GDM1 (cell line): Measurements from ENCODE around the gene FNDC3B.
"Not testable (repeated sequence)": the region's sequence is repeated elsewhere in the genome, so short reads cannot be mapped to it uniquely, and the experiment has no call there.

Experiments used
- DNase-seq: peaks from one replicate; lab custom pipeline; 2025; lab: John Stamatoyannopoulos, UW

Gene FNDC3B

DNA sequence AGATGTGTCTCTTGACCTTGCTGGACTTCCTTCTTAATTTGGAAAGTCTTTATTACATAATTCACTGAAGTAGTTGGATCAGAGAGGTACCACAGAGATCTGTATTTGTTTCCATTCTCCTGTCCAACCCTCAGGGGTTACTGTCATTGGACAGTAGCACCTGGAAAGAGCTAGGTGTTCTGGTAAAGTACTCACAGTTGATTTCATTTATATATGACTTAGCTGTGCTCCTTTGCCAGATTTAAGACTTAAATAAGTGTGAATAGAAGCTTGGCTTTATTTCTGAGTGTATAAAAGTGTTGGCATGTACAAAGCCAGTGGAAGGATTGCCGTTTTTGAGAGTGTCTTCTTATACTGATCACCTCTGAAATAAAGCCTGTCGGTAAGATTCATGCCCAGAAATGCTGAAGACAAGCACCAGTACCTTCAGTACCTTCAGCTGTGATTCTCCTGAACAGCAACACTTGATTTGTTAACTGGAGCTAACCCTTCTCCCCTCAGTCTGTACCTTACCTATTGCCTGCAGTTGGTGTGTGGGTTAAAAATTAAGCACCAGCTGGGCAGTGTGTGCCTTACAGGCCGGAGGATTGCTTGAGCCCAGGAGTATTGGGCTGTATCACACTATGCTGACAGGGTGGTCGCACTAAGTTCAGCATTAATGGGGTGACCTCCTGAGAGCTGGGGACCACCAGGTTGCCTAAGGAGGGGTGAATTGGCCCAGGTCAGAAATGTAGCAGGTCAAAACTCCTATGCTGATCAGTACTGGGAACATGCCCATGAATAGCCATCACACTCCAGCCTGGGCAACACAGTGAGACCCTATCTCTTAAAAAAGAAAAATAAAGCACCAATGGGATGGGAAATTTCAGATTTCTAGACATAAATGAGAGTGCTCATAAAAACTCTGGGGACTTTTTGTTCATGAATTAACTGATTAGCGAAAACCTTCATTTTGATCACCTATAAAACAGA is 197.7 kb downstream of the FNDC3B start:
- no peak for DNase-seq

DNA sequence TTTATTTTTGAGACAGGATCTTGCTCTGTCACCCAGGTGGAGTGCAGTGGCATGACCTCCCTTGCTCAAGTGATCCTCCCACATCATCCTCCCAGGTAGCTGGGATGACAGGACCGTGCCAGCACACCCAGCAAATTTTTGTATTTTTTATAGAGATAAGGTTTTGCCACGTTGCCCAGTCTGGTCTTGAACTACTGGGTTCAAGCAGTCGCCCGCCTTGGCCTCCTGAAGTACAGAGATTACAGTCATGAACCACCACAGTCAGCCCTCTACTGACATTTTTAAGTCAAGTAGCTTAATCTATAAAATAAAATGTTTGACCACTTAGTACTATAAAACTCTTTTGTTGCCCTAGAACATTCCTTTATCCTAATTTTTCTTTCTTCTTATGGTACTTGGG is 198.8 kb downstream of the FNDC3B start:
- DNase-seq: no peak

DNA sequence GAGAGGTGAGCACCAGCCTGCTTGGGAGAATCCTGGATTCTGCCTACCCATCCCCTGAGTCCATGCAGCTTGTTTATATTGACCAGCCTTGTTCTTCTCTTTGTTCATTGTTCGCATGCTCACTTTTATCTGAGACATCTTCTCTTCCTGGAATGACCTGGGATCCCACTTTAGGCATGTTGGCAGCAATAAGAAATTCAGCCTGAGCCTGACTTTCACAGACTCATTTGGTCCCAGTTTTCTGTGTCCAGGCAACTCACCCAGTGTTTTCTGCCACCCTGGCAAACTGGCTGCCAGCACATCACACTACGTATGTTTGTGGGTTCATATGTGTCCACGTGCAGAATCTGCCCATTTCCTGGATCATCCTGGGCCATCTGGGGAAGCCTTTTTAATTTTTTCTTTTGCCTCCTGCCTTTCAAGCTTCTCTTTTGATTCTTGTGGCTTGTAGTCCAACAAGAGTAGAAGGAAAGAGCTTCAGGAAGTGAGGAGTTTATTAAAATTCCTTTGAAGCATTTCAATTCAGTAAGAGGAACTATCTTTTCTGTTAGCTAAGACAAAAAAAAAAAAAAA is 199.9 kb downstream of the FNDC3B start:
- no peak for DNase-seq

DNA sequence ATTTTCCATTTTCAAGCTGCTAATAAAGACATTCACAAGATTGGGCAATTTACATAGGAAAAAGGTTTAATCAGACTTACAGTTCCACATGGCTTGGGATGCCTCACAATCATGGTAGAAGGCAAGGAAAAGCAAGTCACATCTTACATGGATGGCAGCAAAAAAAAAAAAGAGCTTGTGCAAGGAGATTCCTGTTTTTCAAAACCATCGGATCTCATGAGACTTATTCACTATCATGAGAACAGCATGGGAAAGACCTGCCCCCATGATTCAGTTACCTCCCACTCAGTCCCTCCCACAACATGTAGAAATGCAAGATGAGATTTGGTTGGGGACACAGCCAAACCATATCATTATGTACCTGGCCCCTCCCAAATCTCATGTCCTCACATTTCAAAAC is 202.0 kb downstream of the FNDC3B start:
- no peak for DNase-seq

DNA sequence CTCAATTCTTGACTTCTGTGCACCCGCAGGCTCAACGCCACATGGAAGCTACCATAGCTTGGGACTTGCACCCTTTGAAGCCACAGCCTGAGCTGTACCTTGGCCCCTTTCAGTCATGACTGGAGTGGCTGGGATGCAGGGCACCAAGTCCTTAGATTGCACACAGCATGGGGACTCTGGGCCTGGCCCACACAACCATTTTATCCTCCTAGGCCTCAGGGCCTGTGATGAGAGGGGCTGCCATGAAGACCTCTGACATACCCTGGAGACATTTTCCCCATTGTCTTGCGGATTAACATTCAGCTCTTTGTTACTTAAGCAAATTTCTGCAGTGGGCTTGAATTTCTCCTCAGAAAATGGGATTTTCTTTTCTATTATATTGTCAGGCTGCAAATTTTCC is 203.1 kb downstream of the FNDC3B start:
- DNase-seq: not testable (repeated sequence)

DNA sequence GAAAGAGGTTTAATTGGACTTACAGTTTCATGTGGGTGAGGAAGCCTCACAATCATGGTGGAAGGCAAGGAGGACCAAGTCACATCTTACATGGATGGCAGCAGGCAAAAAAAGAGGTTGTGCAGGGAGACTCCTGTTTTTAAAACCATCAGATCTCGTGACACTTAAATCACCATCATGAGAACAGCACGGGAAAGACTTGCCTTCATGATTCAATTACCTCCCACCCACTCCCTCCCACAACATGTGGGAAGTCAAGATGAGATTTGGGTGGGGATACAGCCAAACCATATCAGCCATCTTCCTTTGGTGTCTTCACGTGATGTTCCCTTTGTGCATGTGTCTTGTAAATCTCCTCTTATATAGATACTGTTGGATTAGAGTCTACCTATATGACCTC is 204.0 kb downstream of the FNDC3B start:
- DNase-seq: not testable (repeated sequence)

DNA sequence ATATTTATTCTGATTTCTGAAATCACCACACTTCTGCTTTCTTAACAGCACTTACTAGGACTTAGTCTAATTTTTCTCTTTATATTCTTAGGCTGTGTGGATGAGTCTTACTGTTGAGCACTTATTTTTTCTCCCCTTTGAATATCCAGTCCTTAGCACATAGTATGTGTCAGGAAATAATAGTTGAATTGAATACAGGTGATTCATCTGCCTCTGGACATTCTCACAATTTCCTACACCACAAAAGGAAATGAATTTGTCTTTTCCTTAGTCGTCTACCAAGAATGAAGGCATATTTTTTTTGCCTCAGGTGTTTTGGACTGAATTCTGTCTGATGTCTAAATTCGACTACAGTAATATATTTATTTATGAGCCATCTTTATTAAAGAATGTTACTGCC is 204.6 kb downstream of the FNDC3B start:
- DNase-seq: no peak

DNA sequence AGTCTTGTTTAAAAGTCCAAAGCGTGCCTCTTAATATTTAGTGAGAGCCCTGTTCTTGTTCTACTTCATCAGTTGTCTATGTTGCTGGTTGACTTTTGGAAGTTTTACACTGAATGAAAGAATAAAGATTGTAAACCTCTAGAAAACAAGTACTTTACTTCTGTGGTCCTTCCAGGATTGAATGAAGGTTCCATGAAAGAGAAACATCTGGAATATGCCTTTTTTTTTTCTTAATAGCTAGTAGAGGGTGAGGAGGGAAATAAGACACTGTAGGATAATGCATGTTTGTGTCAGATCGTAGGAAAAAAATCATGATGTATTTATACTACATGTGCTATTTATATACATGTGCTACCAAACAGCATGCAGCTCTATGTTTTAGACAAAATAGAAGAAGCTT is 205.9 kb downstream of the FNDC3B start:
- no peak for DNase-seq

DNA sequence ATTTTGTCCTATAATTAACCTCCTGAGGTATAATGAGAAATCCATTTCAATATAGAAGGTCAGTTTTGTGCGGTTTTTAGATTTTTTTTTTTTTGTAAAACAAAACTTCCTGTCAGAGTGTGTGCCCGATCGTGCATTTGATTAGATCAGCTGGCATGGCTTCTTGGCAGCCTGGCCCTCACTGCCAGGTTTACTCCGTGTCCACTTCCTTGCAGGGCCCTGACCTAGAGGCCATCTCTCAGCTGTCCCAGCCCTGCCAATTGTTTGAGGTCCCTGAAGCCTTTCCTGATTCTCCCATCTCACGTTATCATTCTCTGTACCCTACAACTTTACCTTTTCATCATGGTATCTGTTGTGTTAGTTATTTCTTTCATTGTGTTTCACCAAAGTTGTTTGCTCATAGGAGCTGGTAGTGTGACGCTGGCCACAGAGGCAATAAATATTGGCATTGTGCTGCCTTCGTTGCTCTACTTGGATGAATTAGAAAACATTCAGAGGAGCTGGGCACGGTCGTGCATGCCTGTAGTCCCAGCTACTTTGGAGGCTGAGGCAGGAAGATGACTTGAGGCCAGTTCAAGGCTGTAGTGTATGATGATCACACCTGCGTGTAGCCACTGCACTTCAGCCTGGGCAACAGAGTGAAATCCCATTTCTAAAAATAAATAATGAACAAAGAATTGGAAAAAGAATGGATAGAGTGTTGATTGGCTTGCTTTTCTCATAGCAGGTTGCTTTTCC is 206.9 kb downstream of the FNDC3B start:
- no peak for DNase-seq

DNA sequence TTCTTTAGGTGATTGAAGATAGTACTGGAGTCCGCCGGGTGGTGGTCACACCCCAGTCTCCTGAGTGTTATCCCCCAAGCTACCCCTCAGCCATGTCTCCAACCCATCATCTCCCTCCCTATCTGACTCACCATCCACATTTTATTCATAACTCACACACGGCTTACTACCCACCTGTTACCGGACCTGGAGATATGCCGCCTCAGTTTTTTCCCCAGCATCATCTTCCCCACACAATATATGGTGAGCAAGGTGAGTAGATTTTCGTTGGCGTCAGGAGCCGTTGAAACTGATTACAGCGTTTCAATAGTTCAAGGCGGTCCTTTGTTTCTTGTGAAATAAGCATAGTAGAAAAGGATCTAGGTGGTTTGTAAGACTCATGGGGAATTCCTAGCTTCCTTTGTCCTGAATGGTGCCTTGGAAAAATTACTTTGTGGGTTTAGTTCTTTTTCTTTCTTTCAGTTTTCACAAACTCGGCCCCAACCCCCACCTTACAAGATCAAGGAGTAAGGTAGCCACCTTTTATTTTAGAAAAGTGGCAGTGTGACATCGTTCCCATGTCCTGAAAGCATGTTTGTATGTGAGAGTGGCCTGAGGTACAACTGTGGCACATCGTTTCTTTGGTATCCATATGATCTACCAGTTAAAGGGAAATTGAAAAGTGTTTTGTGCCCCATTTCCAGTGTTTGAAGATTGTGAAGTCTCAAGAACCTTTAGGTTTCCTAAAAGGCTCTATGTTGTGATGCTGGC is 208.3 kb downstream of the FNDC3B start:
- no peak for DNase-seq

DNA sequence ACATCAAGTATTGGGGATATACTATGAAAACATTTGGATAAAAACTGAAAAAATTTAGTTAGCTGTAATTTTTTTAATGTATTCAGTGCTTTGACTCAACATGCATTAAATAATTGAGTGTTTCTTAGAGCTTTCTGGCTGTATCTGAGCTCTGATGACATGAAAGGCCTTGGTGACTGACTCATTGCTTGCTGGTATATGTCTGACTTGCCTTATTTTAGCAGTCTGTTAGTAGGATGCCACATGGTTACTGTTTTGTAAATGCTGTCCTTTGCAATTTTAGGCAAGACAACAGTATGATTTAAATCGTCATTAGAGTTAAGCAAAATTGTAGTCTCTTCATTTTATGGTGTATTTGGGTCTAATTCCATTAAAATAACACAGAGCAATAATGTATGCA is 209.7 kb downstream of the FNDC3B start:
- DNase-seq: no peak

DNA sequence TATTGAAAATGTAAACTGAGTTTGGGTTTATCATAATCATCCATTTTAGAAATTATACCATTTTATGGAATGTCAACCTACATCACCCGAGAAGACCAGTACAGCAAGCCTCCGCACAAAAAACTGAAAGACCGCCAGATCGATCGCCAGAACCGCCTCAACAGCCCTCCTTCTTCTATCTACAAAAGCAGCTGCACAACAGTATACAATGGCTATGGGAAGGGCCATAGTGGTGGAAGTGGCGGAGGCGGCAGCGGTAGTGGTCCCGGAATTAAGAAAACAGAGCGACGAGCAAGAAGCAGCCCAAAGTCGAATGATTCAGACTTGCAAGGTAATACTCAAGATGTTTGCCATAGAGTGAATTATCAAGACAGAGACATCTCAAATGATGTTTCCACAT is 211.8 kb downstream of the FNDC3B start:
- DNase-seq: no peak

DNA sequence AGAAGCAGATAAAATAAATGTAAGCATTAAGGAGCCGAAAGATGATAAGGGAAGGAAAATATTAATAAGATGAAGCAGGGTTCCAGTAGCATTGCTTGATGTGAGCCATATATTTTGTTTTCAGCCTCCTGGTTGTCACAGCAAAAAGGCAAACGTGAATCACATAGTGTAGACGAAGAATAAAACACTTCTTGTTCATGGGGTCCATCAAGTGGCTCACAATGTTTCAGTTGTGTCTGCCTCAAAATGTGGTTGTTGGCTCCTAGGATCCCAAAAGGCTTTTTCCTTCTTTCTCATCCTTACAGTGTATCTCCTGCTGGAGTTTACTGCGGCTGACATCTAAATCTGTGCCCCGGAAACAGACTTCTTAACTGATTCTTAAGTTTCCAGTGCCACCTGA is 213.8 kb downstream of the FNDC3B start:
- DNase-seq: no peak

DNA sequence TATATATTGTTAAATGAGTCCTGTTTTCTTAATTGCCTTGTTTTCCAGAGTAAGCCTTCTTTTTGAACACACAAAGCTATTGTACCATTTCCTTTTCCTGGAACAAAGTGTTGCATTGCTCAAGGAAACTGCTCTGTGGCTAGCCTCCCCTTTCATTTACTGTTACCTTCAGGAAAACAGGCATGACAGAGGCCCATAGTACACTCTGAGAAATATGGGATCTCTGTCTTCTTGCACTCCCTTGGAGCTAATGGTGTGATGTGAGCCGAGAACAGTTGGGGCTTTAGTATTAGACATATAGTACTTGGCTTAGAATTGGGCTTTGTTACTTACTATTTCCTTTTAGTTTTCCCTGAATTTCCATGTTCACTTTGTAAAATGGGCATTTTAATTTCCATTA is 215.2 kb downstream of the FNDC3B start:
- DNase-seq: no peak

DNA sequence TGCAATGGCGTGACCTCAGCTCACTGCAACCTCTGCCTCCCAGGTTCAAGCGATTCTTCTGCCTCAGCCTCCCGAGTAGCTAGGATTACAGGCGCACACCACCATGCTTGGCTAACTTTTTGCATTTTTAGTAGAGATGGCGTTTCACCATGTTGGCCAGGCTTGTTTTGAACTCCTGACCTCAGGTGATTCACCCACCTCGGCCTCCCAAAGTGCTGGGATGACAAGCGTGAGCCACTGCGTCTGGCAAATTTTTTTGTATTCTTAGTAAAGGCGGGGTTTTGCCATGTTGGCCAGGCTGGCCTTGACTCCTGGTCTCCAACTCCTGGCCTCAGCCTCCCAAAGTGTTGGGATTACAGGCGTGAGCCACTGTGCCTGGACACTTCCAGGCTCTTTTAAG is 215.9 kb downstream of the FNDC3B start:
- DNase-seq: not testable (repeated sequence)

DNA sequence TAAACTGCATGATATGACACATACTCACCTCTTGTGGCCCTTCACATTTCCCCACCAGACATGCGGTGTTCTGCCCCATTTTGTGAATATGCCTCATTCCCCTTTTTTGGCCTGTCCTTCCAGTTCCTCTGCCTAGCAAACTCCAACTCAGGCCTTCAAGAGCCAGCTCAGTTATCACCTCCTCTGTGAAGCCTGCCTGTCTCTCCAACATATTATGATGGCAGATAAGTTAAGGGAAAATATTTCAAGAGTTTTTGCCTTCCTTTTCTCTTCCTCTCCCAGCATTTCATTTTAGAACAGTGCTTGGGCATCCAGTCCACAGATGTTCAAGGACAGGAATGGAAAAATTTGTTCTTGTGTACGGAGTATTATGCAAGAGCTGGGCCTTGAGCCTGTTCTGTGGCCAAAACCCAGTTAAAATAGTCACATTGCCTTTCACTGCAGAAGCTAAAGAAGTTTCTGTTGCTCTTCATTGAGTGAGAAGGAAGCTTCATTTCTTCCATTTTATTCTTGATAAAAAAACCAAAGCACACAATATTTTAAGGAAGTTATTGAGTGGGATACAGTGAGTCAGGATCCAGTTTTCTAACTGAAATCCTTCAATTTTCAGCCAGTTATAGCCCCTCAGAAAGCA is 216.8 kb downstream of the FNDC3B start:
- DNase-seq: no peak

DNA sequence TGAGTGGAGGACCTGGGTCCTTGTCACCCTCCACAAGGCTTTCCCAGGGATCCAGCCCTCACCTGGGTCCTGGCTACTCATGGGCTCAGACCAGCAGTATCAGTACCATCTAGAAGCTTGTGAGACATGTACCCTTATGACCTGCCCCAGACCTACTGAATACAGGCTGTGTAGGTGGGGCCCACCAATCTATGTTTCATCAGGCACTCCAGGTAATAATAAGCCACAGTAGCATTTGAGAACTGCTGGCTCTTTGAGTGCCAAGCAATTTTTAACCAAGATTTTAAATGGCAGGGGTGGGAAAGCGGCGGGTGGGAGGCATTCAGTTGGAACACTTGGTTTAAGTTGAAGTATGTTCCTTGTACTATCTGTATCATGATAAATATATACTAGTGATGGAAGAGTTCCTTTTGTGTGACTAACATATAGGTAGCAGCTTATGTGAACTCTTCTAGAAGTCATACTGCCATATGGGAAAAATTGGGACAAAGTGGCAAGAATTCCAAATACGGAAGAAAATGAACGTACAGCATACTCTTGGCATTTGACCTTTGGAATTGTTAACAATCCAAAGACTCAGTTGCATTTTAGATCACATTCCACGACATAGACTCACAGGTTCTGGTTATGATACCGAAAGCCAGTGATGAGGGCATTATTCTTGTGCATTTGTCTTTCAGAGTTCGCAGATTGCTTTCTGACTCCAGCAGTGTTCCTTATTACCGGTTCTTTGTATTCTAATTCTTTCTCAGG is 218.4 kb downstream of the FNDC3B start:
- DNase-seq: no peak

DNA sequence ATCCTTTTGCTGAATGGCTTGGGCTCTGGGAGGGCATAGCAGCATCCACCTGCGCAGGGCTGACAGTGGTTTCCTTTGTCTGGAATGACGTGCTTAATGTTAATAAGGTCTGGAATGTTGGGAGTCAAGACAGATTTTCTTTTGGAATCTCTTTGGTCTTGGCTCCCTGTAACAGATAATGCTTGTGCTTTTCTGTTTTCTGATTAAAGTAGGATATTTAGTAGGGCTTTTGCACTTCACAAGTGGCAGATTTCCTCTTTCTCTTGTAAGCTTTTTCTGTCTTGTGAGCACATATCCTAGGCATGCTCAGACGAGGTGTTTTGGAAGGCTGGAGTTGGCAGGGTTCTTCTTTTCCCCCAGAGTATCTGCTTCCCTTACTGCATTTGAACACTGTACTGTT is 219.2 kb downstream of the FNDC3B start:
- no peak for DNase-seq

DNA sequence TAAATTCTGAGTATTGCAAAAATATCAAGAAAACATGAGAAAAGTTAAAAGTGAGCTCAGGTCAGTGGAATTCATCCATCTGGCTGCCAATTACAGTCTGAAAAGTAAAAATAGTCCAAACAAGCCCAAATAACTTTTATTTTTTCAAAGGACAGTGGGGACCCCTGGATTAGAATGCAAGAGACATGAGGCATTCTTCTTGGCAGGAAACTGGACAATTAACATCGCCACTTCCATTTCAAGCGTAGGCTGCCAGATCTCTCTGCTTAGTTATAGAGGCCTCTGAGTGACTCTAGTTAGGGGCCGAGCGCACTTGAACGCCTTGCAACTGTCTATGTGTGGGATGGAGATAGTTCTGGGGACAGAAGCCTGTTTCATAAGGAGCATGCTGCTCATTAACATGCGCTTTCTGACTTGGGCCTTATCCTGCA is 219.7 kb downstream of the FNDC3B start:
- no peak for DNase-seq

DNA sequence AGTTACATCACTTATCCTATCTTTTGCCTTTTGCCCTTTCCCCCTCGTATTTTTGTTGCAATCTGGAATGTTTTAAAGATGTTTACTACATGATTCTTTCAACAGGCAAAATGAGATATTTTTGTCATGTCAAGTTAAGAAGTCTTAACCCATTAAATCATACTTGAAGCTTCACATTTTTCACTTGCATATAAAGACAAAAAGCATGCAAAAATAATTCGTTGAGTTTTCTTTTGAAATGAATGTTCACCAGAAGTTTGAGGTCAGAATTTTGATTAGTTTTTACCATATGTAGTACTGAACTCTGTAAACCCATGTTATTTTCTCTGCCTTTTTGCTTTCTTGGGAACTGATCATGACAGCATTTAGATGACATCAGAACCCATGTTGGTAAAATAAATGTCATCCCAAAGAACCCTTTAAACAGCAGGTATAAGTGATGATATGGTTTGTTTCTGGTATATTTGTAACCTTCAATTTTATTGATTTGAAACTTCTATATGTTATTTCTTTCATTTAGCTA is 220.4 kb downstream of the FNDC3B start:
- no peak for DNase-seq

DNA sequence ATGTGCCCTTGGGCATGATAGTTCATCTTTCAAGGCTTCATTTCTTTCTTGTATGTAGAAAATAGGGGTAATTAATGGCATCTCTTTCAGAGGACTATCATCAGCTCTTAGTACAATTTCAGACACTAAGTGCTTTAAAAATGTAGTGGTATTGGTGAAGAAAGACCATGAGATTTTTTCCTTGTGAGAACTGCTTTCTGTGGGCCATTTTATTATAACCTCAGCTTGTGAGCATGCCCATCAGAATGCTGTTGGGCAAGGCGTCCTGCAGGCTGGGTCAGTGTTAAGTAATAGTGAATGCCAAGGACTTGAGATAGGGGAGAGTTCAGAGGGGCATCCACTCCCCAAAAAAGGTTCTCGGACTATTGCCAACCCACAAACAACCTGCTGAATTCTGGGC is 221.0 kb downstream of the FNDC3B start:
- no peak for DNase-seq
